ENCODE results near the gene OR5AR1. TPM values are rescaled to one million over a fixed set of nuclear protein-coding genes. Genes with fewer than 3 reads are reported as not detected.

Gene OR5AR1
- not detected in 2 replicates for total RNA-seq

GRCh38 chr11:56663386-56663785 is at the start of gene OR5AR1:
Gene OR5AR1, plus strand, starts transcription at chr11:56663686. Its CDS starts 0 bp downstream, at chr11:56663686.

GRCh38 chr11:56642339-56642738 is 21.1 kb upstream of the OR5AR1 start, which contains the start of gene OR5AP2:
Gene OR5AP2, minus strand, starts transcription at chr11:56642439. Its CDS starts 0 bp downstream, at chr11:56642439.

GRCh38 chr11:56698795-56699194 is 35.3 kb downstream of the OR5AR1 start, which contains the start of gene OR9G1:
Gene OR9G1, plus strand, starts transcription at chr11:56699095. Its CDS starts 1,293 bp downstream, at chr11:56700388.

Small RNA genes within 50 kb of the gene (small RNA-seq; reads per million reads assigned to genes)
- not detected for gene AP004245.1

Other genes with a start within 250 kb of the OR5AR1 start
- gene OR5M3, start 190.3 kb upstream of the OR5AR1 start, total RNA-seq: not detected in 2 replicates
- gene OR5M8, start 172.3 kb upstream of the OR5AR1 start, total RNA-seq: not detected in 2 replicates
- not detected in 2 replicates for gene OR5M11, start 120.4 kb upstream of the OR5AR1 start, total RNA-seq
- not detected in 2 replicates for gene OR5M10, start 86.0 kb upstream of the OR5AR1 start, total RNA-seq
- not detected in 2 replicates for gene OR5M1, start 48.8 kb upstream of the OR5AR1 start, total RNA-seq
- gene OR5AP2, start 21.2 kb upstream of the OR5AR1 start, total RNA-seq: not detected in 2 replicates
- gene OR9G1, start 35.4 kb downstream of the OR5AR1 start, total RNA-seq: under 0.01 TPM in 1 of 2 replicates, not detected in the other
- not detected in 2 replicates for gene OR9G4, start 85.0 kb downstream of the OR5AR1 start, total RNA-seq

Data from thoracic aorta endothelial cell (primary cell).